HCT116 (cell line): ENCODE results near the gene TMEM141.

Experiments used
- MAX ChIP-seq: IDR thresholded peaks from 2 replicates; pipeline ENCODE4 v1.6.1; 2012
- POLR2A ChIP-seq: IDR thresholded peaks from 2 replicates; pipeline ENCODE4 v1.7.0; 2011; ENCODE audit warnings: borderline replicate concordance; ENCODE audit not compliant: insufficient read depth, insufficient read length; ENCODE audit errors: extremely low read depth
- RAD21 ChIP-seq: IDR thresholded peaks from 2 replicates; pipeline ENCODE4 v1.6.1; 2012; ENCODE audit warnings: low read depth, mild to moderate bottlenecking
- ZFX ChIP-seq: fragments of 450-650 bp; IDR thresholded peaks from 2 replicates; pipeline ENCODE4 v1.6.1; 2017
- TF ChIP-seq, protein P1 (sequence below), 3 experiments: fragments of 200-600 bp in 1 of 3; sonication (generic) in 1 of 3; IDR thresholded peaks in 2 of 3; conservative IDR thresholded peaks in 1 of 3; 2 replicates each; pipeline ENCODE4 v1.5.1; 2012 to 2017; ENCODE audit warnings: low read depth in 2 of 3, low read length in 2 of 3, antibody characterized with exemption in 1 of 3, borderline replicate concordance in 1 of 3, control low read depth in 1 of 3, mild to moderate bottlenecking in 1 of 3, mixed read lengths in 1 of 3, mixed run types in 1 of 3, moderate library complexity in 1 of 3; ENCODE audit not compliant: insufficient read depth in 1 of 3
- TF ChIP-seq, protein P2 (sequence below): IDR thresholded peaks from 2 replicates; pipeline ENCODE4 v1.6.1; 2012

DNA sequence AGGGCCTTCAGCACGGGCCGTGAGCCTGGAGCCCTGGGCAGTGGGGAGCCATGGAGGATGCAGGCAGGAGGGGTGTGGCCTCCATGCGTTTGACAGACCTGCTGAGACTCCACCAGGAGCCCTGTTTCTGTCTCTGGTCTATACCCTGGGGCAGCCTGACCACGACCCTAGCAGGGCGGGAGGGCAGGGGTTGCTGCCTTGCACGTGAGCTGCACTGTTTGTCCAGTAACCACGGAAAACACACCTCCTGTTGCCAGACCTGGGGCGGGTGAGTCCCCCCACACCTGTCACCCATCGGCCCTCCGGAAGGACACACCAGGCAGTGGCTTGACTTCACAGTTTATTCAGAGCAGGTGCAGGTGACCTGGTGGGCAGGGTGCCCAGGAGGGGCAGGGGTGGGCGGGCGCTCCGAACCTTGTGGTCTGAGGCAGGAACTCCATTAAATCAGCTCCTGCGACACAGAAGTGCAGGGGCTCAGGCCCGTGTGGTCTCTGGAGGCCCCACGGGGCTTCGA is 37.0 kb upstream of the TMEM141 start:
- TF ChIP-seq, protein P1, sequence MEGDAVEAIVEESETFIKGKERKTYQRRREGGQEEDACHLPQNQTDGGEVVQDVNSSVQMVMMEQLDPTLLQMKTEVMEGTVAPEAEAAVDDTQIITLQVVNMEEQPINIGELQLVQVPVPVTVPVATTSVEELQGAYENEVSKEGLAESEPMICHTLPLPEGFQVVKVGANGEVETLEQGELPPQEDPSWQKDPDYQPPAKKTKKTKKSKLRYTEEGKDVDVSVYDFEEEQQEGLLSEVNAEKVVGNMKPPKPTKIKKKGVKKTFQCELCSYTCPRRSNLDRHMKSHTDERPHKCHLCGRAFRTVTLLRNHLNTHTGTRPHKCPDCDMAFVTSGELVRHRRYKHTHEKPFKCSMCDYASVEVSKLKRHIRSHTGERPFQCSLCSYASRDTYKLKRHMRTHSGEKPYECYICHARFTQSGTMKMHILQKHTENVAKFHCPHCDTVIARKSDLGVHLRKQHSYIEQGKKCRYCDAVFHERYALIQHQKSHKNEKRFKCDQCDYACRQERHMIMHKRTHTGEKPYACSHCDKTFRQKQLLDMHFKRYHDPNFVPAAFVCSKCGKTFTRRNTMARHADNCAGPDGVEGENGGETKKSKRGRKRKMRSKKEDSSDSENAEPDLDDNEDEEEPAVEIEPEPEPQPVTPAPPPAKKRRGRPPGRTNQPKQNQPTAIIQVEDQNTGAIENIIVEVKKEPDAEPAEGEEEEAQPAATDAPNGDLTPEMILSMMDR (IDR thresholded peaks at IDR 0.05 in 2 of 3, conservative IDR thresholded peaks at IDR 0.05 in 1 of 3; ENCODE audit: borderline replicate concordance in 1 of 3, insufficient read depth in 1 of 3, low read depth in 2 of 3, low read length in 2 of 3) = no peak
- TF ChIP-seq MAX (no peak), POLR2A (no peak), ZFX (no peak), RAD21 (no peak)
- TF ChIP-seq, protein P2, sequence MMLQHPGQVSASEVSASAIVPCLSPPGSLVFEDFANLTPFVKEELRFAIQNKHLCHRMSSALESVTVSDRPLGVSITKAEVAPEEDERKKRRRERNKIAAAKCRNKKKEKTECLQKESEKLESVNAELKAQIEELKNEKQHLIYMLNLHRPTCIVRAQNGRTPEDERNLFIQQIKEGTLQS = no peak
